ENCODE results near the gene APOM.

GRCh38 chr6:31697555-31697954 lies 41.9 kb downstream of the APOM start:
- no peak for TF ChIP-seq CTCF (IDR thresholded peaks at IDR 0.05)
- TF ChIP-seq POLR2A (IDR thresholded peaks at IDR 0.05): no peak

Measured in testis (tissue), 2 donors.